BLaER1 (cell line): Measurements from ENCODE around the gene TNFSF15.

Source experiments
- H3K27ac ChIP-seq: shearing (Covaris generic); formaldehyde crosslinking; 2 replicates; pipeline ENCODE4 v1.8.1; 2022
- H3K27me3 ChIP-seq: shearing (Covaris generic); formaldehyde crosslinking; 2 replicates; pipeline ENCODE4 v1.8.1; 2022
- H3K36me3 ChIP-seq: shearing (Covaris generic); formaldehyde crosslinking; 2 replicates; pipeline ENCODE4 v1.8.1; 2022
- H3K4me1 ChIP-seq: shearing (Covaris generic); formaldehyde crosslinking; 2 replicates; pipeline ENCODE4 v1.8.1; 2022
- H3K4me2 ChIP-seq: shearing (Covaris generic); formaldehyde crosslinking; 2 replicates; pipeline ENCODE4 v1.8.1; 2022
- H3K4me3 ChIP-seq: shearing (Covaris generic); formaldehyde crosslinking; 2 replicates; pipeline ENCODE4 v1.8.1; 2022
- H3K9ac ChIP-seq: shearing (Covaris generic); formaldehyde crosslinking; 2 replicates; pipeline ENCODE4 v1.8.1; 2022
- H3K9me3 ChIP-seq: shearing (Covaris generic); formaldehyde crosslinking; 2 replicates; pipeline ENCODE4 v1.8.1; 2022
- H4K20me1 ChIP-seq: shearing (Covaris generic); formaldehyde crosslinking; 2 replicates; pipeline ENCODE4 v1.8.1; 2022
- Cebpa-rat ChIP-seq: shearing (Covaris generic); IDR thresholded peaks from 2 replicates; pipeline ENCODE4 v1.8.1; 2022

The TNFSF15 gene

DNA sequence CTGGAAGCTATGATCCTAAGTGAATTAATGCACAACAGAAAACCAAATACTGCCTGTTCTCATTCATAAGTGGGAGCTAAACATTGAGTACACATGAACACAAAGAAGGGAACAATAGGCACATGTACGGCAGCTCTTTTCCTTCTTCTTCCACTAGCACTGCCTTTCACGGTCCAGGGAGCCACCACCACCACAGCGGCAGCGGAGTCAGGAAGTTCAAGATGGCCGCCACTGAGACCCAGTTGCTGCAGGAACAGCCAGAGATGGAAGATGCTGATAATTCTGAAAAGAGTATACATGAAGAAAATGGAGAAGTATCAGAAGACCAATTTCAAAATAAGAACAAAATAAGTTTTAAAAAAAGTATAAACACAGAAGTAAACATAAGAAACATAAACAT, 39.5 kb upstream of the TNFSF15 start:
- Histone ChIP-seq H3K36me3 (no peaks in the 10 kb centered on the region), H3K4me3 (no peak overlapping the region), H3K27ac (no peak overlapping the region), H3K4me2 (no peak overlapping the region), H4K20me1 (no peaks in the 10 kb centered on the region), H3K4me1 (no peaks in the 10 kb centered on the region), H3K9me3 (no peaks in the 10 kb centered on the region), H3K27me3 (no peaks in the 10 kb centered on the region), H3K9ac (no peak overlapping the region)
- TF ChIP-seq Cebpa-rat, result no peak

DNA sequence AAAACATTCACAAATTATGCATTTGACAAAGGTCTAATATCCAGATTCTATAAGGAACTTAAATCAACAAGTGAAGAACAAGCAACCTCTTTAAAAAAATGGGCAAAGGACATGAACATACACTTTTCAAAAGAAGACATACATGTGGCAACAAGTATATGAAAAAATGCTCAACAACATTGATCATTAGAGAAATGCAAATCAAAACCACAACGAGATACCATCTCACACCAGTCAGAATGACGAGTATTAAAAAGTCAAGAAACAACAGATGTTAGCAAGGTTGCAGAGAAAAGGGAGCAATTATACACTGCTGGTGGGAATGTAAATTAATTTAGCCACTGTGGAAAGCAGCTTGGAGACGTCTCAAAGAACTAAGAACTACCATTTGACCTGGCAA, 38.9 kb upstream of the TNFSF15 start:
- TF ChIP-seq Cebpa-rat, result no peak
- Histone ChIP-seq H3K9me3 (0 out of 2 replicates have a peak, but pooled peaks cover 2% of the 10 kb centered on the region), H3K4me3 (no peak overlapping the region)

DNA sequence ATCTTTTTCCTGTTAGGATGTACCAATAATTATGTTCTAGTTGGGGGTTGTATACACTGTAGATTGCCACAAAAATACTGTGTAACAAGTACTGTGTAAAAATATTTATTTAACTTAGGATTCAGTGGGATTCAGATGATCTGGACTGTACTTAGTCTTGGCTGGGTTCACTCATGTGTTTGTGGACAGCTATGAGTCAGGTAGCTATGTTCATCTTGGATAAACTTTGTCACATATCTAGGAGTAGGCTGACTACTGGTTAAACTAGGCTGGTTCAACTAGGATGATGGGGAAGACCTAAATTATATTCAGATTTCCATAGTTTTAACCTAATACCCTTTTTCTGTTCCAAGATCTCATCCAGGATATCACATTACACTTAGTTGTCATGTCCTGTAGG, 32.1 kb upstream of the TNFSF15 start:
- peaks cover 14% of the 10 kb centered on the region; the same call in 1 of the 2 replicates for H3K9me3 ChIP-seq
- no peak overlapping the region for H3K9ac ChIP-seq
- no peaks in the 10 kb centered on the region for H4K20me1 ChIP-seq
- no peak overlapping the region for H3K4me2 ChIP-seq
- H3K4me3 ChIP-seq, result no peak overlapping the region
- no peaks in the 10 kb centered on the region for H3K4me1 ChIP-seq
- no peak overlapping the region for H3K27ac ChIP-seq
- no peaks in the 10 kb centered on the region for H3K36me3 ChIP-seq
- no peak for TF ChIP-seq Cebpa-rat
- H3K27me3 ChIP-seq, result no peaks in the 10 kb centered on the region

More for the DNA sequence above, 38.9 kb upstream of the TNFSF15 start:
- no peak overlapping the region for H3K9ac ChIP-seq
- no peaks in the 10 kb centered on the region for H3K36me3 ChIP-seq
- no peak overlapping the region for H3K27ac ChIP-seq
- H3K4me1 ChIP-seq, result no peaks in the 10 kb centered on the region
- no peaks in the 10 kb centered on the region for H4K20me1 ChIP-seq
- no peak overlapping the region for H3K4me2 ChIP-seq
- H3K27me3 ChIP-seq, result no peaks in the 10 kb centered on the region

DNA sequence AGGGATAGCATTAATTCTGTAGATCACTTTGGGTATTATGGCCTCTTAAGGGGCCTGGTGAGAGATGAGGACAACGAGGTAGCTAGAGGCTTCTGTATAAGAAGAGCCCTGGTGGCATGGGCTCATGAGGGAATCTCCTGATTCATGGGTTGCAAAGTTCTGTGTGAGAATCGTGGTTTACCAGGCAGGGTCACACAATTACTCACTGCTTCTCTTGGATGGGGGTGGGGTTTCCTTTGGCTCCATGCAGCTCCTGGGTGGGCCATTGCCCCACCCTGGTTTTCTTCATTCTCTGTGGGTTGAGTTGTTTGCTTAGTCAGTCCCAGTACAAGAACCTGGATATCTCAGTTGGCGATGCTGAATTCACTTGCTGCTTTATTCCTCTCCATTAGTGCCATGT, 30.9 kb upstream of the TNFSF15 start:
- H3K27me3 ChIP-seq, result no peaks in the 10 kb centered on the region
- H3K4me3 ChIP-seq, result no peak overlapping the region
- H3K4me1 ChIP-seq, result no peaks in the 10 kb centered on the region
- no peak overlapping the region for H3K27ac ChIP-seq
- no peak for TF ChIP-seq Cebpa-rat
- peaks cover 17% of the 10 kb centered on the region; the same call in 1 of the 2 replicates for H3K9me3 ChIP-seq
- H3K9ac ChIP-seq, result no peak overlapping the region
- no peaks in the 10 kb centered on the region for H3K36me3 ChIP-seq
- H3K4me2 ChIP-seq, result no peak overlapping the region
- no peaks in the 10 kb centered on the region for H4K20me1 ChIP-seq

DNA sequence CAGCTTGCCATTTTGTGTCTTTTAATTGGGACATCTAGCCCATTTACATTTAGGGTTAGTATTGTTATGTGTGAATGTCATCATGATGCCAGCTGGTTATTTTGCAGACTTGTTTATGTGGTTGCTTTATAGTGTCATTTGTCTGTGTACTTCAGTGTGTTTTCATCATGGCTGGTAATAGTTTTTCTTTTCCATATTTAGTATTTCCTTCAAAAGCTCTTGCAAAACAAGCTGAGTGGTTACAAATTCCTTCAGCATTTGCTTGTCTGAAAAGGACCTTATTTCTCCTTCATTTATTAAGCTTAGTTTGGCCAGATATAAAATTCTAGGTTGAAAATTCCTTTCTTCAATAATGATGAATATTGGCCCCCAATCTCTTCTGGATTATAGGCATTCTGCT, 28.5 kb upstream of the TNFSF15 start:
- Histone ChIP-seq H3K4me1 (peaks cover 4% of the 10 kb centered on the region; the same call in 1 of the 2 replicates), H3K27me3 (no peaks in the 10 kb centered on the region), H3K4me3 (no peak overlapping the region), H3K4me2 (no peak overlapping the region), H4K20me1 (no peaks in the 10 kb centered on the region), H3K36me3 (no peaks in the 10 kb centered on the region), H3K9me3 (peaks cover 12% of the 10 kb centered on the region; the same call in 1 of the 2 replicates), H3K9ac (no peak overlapping the region), H3K27ac (no peak overlapping the region)
- no peak for TF ChIP-seq Cebpa-rat

DNA sequence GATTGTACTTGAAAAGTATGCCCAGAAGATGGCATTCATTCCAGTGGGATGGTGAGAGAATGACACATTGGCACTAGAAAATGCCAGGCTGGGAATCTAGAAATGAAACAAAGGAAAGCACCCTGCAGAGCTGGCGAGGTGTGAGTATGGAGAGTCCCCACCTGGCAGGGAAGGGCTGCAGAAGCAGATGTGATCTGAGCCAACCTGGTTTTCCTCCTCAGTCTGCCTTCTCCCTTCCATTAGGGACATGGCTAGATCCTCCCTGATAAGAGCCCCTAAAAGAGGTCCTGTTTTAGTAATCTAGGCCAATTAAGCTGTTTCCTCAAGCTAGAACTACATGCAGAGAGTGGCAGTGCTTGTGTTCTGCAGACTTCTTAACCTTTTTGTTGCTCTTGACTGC, 24.7 kb upstream of the TNFSF15 start:
- Histone ChIP-seq H3K36me3 (no peaks in the 10 kb centered on the region), H3K27ac (no peak overlapping the region), H3K4me1 (peaks cover 4% of the 10 kb centered on the region; the same call in 1 of the 2 replicates), H3K27me3 (no peaks in the 10 kb centered on the region), H3K9me3 (peaks cover 4% of the 10 kb centered on the region; the same call in 1 of the 2 replicates), H3K4me2 (no peak overlapping the region), H4K20me1 (no peaks in the 10 kb centered on the region), H3K9ac (no peak overlapping the region), H3K4me3 (no peak overlapping the region)
- no peak for TF ChIP-seq Cebpa-rat

DNA sequence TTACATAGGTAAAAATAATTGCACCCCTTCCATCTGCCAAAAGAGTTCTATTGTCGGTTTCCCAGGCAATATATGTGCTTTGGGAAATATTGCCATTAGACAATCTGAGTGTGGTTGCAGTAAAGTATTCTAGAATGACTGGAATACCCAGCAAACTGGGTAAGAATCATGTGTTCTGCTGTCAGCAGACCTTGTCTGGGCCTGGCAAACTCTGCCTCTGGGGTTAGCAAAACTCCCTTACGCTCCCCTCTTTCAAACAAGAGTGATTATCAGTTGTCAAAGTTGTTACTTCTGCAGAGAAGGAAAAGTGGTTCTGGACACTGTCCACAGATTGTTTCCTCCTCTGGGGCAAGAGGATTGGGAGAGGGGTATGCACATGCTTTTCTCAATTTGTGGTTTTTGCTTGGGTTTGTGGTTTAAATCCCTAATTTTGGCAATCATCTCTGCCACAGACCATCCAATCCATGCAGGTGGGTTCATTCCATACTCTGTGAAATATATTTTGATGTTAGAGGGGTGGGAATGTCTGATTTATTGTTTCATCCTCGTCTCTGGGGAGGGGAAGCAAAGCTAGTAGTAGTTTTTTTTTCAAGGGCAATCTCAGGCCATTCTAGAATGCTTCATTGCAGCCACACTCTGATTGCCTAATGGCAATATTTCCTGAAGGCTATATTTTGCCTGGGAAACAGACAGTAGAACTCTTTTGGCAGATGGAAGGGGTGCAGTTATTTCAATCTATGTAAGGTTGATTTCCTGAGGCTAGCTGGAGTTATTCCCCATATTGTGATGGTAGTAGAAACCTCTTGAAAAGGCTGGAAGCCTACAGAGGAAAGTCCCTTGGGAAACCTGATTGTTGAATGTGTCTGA, 24.0 kb upstream of the TNFSF15 start:
- H3K27ac ChIP-seq, result no peak overlapping the region
- H3K4me1 ChIP-seq, result peaks cover 4% of the 10 kb centered on the region; the same call in 1 of the 2 replicates
- no peak overlapping the region for H3K9ac ChIP-seq
- no peak overlapping the region for H3K4me3 ChIP-seq
- no peaks in the 10 kb centered on the region for H3K27me3 ChIP-seq
- no peaks in the 10 kb centered on the region for H3K36me3 ChIP-seq
- no peak overlapping the region for H3K4me2 ChIP-seq
- no peaks in the 10 kb centered on the region for H4K20me1 ChIP-seq
- H3K9me3 ChIP-seq, result 0 out of 2 replicates have a peak, but pooled peaks cover 3% of the 10 kb centered on the region
- no peak for TF ChIP-seq Cebpa-rat

DNA sequence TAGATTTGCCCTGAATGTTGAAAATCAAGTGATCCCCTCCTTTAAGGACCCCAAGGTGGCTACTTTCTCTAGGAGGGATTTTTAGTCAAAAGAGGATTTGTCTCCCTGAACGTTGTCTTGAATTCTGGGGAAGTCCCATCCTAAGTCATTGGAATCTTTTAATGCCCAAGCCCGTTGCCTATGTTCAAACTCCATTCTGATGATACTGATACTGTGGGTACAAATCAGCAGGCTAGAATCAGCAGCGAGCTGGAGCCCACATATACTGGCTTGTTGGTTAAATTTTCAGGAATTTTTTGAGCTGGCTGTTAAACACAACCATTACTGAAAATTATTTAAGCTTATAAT, 22.4 kb upstream of the TNFSF15 start:
- Histone ChIP-seq H3K36me3 (no peaks in the 10 kb centered on the region), H3K4me3 (no peak overlapping the region), H3K9me3 (0 out of 2 replicates have a peak, but pooled peaks cover 3% of the 10 kb centered on the region), H3K27ac (no peak overlapping the region), H4K20me1 (no peaks in the 10 kb centered on the region), H3K9ac (no peak overlapping the region), H3K4me1 (peaks cover 4% of the 10 kb centered on the region; the same call in 1 of the 2 replicates), H3K27me3 (no peaks in the 10 kb centered on the region), H3K4me2 (no peak overlapping the region)
- no peak for TF ChIP-seq Cebpa-rat

DNA sequence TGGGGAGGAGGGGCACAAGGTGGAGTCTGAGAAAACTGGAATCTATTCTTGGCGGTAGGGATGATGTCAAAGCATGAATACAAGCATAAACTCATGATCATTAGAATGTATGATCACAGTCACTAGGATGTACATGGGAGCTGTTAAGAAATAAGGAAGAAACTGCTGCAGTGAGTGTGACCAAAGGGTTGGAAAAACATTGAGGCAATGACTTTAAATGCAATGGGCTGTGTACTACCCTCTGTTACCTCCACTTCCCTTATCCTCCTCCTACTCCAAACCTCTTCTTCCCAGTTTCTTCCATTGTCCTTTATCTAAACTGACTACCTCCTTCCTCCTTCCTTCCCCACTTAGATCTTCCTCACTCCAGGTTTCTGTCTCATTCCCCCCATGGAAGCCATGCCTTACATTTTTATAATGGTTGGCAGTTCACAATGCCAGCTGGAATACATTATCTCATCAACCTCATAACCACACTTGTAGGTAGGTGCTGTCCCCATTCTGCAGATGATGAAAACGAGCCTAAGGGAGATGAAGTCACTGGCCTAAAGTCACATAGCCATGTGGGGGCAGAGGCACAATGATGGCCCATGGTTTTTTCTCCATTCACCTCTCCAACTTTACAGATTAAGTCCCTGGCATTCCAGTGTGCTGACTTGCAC, 21.9 kb upstream of the TNFSF15 start:
- no peak overlapping the region for H3K27ac ChIP-seq
- H3K4me3 ChIP-seq, result no peak overlapping the region
- H3K27me3 ChIP-seq, result no peaks in the 10 kb centered on the region
- H3K4me1 ChIP-seq, result peaks cover 4% of the 10 kb centered on the region; the same call in 1 of the 2 replicates
- no peaks in the 10 kb centered on the region for H4K20me1 ChIP-seq
- no peak overlapping the region for H3K9ac ChIP-seq
- no peaks in the 10 kb centered on the region for H3K36me3 ChIP-seq
- no peak overlapping the region for H3K4me2 ChIP-seq
- no peak for TF ChIP-seq Cebpa-rat
- H3K9me3 ChIP-seq, result 0 out of 2 replicates have a peak, but pooled peaks cover 3% of the 10 kb centered on the region

DNA sequence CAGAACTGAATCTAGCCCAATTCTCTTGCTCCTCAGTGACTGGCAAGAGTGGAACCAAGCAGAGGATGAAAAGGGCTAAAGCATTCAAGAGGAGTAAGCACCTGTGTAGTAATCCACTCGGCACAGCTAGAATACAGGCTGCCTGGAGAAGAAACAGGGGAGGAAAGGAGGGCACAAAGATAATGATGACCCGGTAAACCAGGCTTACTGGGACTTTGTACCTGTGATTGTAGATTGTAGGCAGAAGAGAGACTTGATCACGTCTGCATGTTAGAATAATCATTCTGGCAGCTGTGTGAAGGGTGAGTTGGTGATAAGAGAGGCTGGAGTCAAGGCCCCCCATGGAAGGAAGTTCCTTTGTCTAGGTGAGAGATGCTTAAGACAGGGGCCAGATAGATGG, 20.6 kb upstream of the TNFSF15 start:
- no peaks in the 10 kb centered on the region for H3K9me3 ChIP-seq
- H3K4me1 ChIP-seq, result peaks cover 4% of the 10 kb centered on the region; the same call in 1 of the 2 replicates
- no peak overlapping the region for H3K4me2 ChIP-seq
- TF ChIP-seq Cebpa-rat, result no peak
- H4K20me1 ChIP-seq, result no peaks in the 10 kb centered on the region
- no peak overlapping the region for H3K27ac ChIP-seq
- H3K9ac ChIP-seq, result no peak overlapping the region
- no peaks in the 10 kb centered on the region for H3K36me3 ChIP-seq
- no peak overlapping the region for H3K4me3 ChIP-seq
- no peaks in the 10 kb centered on the region for H3K27me3 ChIP-seq
